ENCODE data around the gene GPR45. TPM values are rescaled to one million over a fixed set of nuclear protein-coding genes. Genes with fewer than 3 reads are reported as not detected.

Gene GPR45, protein sequence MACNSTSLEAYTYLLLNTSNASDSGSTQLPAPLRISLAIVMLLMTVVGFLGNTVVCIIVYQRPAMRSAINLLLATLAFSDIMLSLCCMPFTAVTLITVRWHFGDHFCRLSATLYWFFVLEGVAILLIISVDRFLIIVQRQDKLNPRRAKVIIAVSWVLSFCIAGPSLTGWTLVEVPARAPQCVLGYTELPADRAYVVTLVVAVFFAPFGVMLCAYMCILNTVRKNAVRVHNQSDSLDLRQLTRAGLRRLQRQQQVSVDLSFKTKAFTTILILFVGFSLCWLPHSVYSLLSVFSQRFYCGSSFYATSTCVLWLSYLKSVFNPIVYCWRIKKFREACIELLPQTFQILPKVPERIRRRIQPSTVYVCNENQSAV
- total RNA-seq (2022; extraction: Qiagen RNA extraction): not detected in 5 replicates

DNA sequence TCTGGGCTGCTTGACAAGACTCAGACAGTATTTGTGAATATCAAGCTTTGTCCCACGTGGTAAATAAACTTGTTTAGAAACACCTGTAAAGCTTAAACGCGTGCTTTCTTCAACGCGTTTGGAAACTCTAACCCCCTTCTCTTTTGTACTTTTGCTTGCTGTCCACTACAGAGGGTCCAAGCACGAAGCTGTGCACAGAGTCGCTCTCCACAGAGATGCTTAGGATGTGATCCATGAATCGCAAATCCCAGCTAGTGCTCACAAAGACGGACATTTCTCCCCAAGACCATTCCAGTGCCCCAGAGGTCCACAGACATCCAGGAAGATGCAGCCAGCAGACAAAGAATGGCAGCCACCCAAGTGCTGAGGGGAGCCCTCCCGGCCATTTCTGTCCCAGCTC lies at the start of gene GPR45:
GPR45 (plus strand) TSS at position 301 of the 400 bp plus-strand sequence. CDS start 116 bp downstream, outside the sequence.

Other genes starting within 250 kb of the GPR45 start
- 31.3 to 33.3 TPM (median 32.8 TPM) in 5 replicates for gene MRPS9, start 203.7 kb upstream of the GPR45 start, total RNA-seq (2022; extraction: Qiagen RNA extraction)
- gene TGFBRAP1, start 88.0 kb downstream of the GPR45 start, total RNA-seq (2022; extraction: Qiagen RNA extraction): 12.5 to 18.3 TPM (median 17.5 TPM) in 5 replicates
- gene C2orf49, start 95.8 kb downstream of the GPR45 start, total RNA-seq (2022; extraction: Qiagen RNA extraction): 11.9 to 16.4 TPM (median 13.2 TPM) in 5 replicates
- gene FHL2, start 157.3 kb downstream of the GPR45 start, total RNA-seq (2022; extraction: Qiagen RNA extraction): 40.7 to 51.7 TPM (median 49.3 TPM) in 5 replicates

Measured in A549 treated with dexamethasone at 1 μM for 4 hours (cell line).